Activated CD8-positive, alpha-beta memory T cell treated with anti-CD3 and anti-CD28 coated beads for 1 hour (primary cell): ENCODE data around the gene HSFY1.
"Not testable (repeated sequence)": the region's sequence is repeated elsewhere in the genome, so short reads cannot be mapped to it uniquely, and the experiment has no call there.

Experiments used
- DNase-seq, 2 donors: peaks; one replicate each; pipeline ENCODE4 v3.0.0-alpha.2; 2020; ENCODE audit warnings: low read depth in 1 of 2; ENCODE audit errors: extremely low read depth in 1 of 2

The HSFY1 gene

DNA sequence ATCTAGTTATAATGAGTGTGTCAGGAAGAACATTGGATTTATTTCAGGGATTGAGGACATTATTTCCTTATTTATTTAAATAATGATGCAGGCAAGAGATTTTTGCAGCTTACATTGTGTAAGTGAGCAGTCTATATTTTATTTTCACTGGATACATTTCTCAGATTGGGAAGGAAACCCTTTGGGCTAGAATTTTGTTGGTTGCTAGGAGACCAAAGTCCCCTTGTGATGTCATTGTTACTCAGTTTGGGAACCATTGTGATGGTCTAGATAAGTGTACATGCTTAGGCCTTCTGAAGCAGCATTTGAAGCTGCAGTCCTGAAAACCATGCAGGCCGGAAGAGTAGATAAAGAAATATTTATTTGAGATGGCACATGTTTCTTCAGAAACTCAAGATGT lies at the start of gene HSFY1:
TSS of gene HSFY1 (plus strand) at position 301 of the 400 bp plus-strand sequence. CDS start at position 369, 68 bp downstream.
- not testable (repeated sequence) for DNase-seq

- DNase-seq: not testable (repeated sequence)
These were observed 42.3 kb upstream of the HSFY1 start for GRCh38 chrY:18504266-18504665.

- DNase-seq: not testable (repeated sequence)
These were observed 15.4 kb upstream of the HSFY1 start for GRCh38 chrY:18530995-18531655.

DNA sequence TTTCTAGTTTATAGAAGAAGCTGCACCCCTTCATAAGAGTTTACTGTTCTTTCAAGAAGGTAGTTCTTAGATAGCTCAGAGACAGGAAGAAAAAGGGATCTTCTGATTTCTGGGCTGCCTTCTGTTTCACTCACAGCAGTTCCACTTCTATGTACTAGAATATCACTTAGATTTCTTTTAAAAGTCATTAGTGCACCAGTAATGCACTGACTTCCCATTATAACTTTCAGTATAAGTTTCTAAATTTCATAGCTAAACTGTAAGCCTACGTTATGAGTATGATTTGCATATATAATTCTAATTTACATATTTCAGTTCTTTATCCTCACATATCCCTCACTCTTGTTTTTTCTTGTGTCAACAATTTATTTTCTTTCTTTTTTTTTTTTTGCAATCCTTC lies 7.6 kb upstream of the HSFY1 start:
- DNase-seq: not testable (repeated sequence)

DNA sequence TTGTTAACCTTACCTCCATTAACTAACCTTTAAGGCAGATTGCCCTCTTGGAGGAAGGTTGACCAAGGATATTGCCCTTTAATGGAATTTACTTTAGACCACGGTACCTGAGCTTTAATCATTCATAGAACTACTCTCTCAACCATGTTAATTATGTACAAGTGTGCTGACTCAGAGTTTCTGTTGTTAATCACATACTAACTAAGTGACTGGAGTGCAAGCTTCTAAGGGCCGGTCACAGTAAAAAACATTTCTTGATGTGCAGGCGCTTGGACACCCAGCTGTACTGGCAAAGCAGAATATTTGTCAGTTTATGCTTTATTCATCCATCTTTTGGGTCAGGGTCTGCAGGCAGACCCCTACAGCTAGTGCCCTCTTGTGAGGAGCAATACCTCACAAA lies 6.6 kb downstream of the HSFY1 start:
- DNase-seq: not testable (repeated sequence)

GRCh38 chrY:18565915-18566314 lies 19.4 kb downstream of the HSFY1 start:
- not testable (repeated sequence) for DNase-seq
